ENCODE measurements around the gene RPLP1.

Gene RPLP1

GRCh38 chr15:69452692-69453521 lies at the start of gene RPLP1:
TSS of gene RPLP1 (plus strand) at chr15:69452818. CDS start at chr15:69452949, 131 bp downstream.
- peak; percentile 91 to 93 (median 93) for DNase-seq (ENCODE audit: low read depth in 2 of 3, low spot score in 1 of 3)

- no peak for DNase-seq (ENCODE audit: low read depth in 2 of 3, low spot score in 1 of 3)
Measured at GRCh38 chr15:69403594-69403993, 49.0 kb upstream of the RPLP1 start.

- no peak for DNase-seq (ENCODE audit: low read depth in 2 of 3, low spot score in 1 of 3)
Measured at GRCh38 chr15:69405110-69405509, 47.5 kb upstream of the RPLP1 start.

- DNase-seq (ENCODE audit: low read depth in 2 of 3, low spot score in 1 of 3) = no peak
Measured at GRCh38 chr15:69407719-69408400, 44.8 kb upstream of the RPLP1 start.

GRCh38 chr15:69408841-69409240 lies 43.8 kb upstream of the RPLP1 start:
- no peak for DNase-seq (ENCODE audit: low read depth in 2 of 3, low spot score in 1 of 3)

- DNase-seq (ENCODE audit: low read depth in 2 of 3, low spot score in 1 of 3) = peak in 1 of 3 donors; percentile 22
Measured at GRCh38 chr15:69410248-69410874, 42.3 kb upstream of the RPLP1 start.

GRCh38 chr15:69412274-69412673 lies 40.3 kb upstream of the RPLP1 start:
- DNase-seq (ENCODE audit: low read depth in 2 of 3, low spot score in 1 of 3) = no peak

- no peak for DNase-seq (ENCODE audit: low read depth in 2 of 3, low spot score in 1 of 3)
Measured at GRCh38 chr15:69412701-69413100, 39.9 kb upstream of the RPLP1 start.

- peak; percentile 81 to 88 (median 87) for DNase-seq (ENCODE audit: low read depth in 2 of 3, low spot score in 1 of 3)
Measured at GRCh38 chr15:69413822-69414700, 38.6 kb upstream of the RPLP1 start, which contains the start of gene KIF23. TSS of gene KIF23 (plus strand) at chr15:69414349. CDS start at chr15:69414466, 117 bp downstream.

GRCh38 chr15:69414701-69415167 lies 37.9 kb upstream of the RPLP1 start:
- DNase-seq (ENCODE audit: low read depth in 2 of 3, low spot score in 1 of 3) = no peak

GRCh38 chr15:69415381-69415780 lies 37.2 kb upstream of the RPLP1 start:
- DNase-seq (ENCODE audit: low read depth in 2 of 3, low spot score in 1 of 3) = no peak

GRCh38 chr15:69417581-69417980 lies 35.0 kb upstream of the RPLP1 start:
- DNase-seq (ENCODE audit: low read depth in 2 of 3, low spot score in 1 of 3) = no peak

GRCh38 chr15:69421498-69421897 lies 31.1 kb upstream of the RPLP1 start:
- no peak for DNase-seq (ENCODE audit: low read depth in 2 of 3, low spot score in 1 of 3)

- DNase-seq (ENCODE audit: low read depth in 2 of 3, low spot score in 1 of 3) = no peak
Measured at GRCh38 chr15:69422336-69422895, 30.2 kb upstream of the RPLP1 start.

GRCh38 chr15:69424001-69424400 lies 28.6 kb upstream of the RPLP1 start:
- no peak for DNase-seq (ENCODE audit: low read depth in 2 of 3, low spot score in 1 of 3)

- no peak for DNase-seq (ENCODE audit: low read depth in 2 of 3, low spot score in 1 of 3)
Measured at GRCh38 chr15:69424748-69425413, 27.7 kb upstream of the RPLP1 start.

GRCh38 chr15:69433831-69434230 lies 18.8 kb upstream of the RPLP1 start:
- DNase-seq (ENCODE audit: low read depth in 2 of 3, low spot score in 1 of 3) = no peak

GRCh38 chr15:69434238-69434637 lies 18.4 kb upstream of the RPLP1 start:
- DNase-seq (ENCODE audit: low read depth in 2 of 3, low spot score in 1 of 3) = no peak

GRCh38 chr15:69434679-69435078 lies 17.9 kb upstream of the RPLP1 start:
- DNase-seq (ENCODE audit: low read depth in 2 of 3, low spot score in 1 of 3) = no peak

GRCh38 chr15:69435985-69436384 lies 16.6 kb upstream of the RPLP1 start:
- no peak for DNase-seq (ENCODE audit: low read depth in 2 of 3, low spot score in 1 of 3)

All from stimulated activated CD4-positive, alpha-beta T cell treated with anti-CD3 and anti-CD28 coated beads, Interleukin-12 subunit alpha, Interleukin-12 subunit beta, amount 100 ng/mL, for 48 hours (primary cell).